ENCODE data around the gene PKNOX2.

PKNOX2 gene

DNA sequence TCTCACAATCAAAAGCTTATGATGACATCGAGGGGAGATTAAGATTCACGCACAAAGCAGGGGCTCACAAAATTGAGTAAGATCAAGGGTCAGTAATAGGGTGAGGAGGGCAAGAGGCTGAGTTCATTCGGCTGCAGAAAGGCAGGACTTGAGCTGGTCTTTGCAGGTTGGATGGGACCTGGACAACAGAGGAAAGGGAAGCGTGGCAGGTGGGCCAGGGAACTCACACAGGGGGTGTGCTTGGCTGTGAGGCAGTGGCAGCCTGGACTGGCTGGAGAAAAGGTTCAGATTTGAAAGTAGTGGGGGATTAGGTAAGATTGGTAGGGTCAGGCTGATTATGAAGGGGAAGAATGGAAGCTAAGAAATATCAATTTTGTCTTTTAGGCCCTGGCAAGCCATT is 161.6 kb downstream of the PKNOX2 start:
- H3K4me3 ChIP-seq (ENCODE audit: low read depth, low read length), result no peak overlapping the region
- no peak overlapping the region for H2AFZ ChIP-seq (ENCODE audit: low read length, unreplicated experiment)

GRCh38 chr11:125327518-125328224 is 163.1 kb downstream of the PKNOX2 start:
- Histone ChIP-seq H3K27me3 (ENCODE audit: insufficient read depth, low read length) (peaks cover 76% of the 10 kb centered on the region), H3K36me3 (ENCODE audit: insufficient read depth, low read length) (no peaks in the 10 kb centered on the region), H3K4me1 (ENCODE audit: control insufficient read depth, insufficient read depth, low read length, unreplicated experiment) (no peaks in the 10 kb centered on the region), H3K27ac (ENCODE audit: low read depth, low read length) (no peak overlapping the region), H2AFZ (ENCODE audit: low read length, unreplicated experiment) (no peak overlapping the region), H3K4me3 (ENCODE audit: low read depth, low read length) (no peak overlapping the region), H3K79me2 (ENCODE audit: control insufficient read depth, insufficient read depth, low read length, unreplicated experiment) (no peaks in the 10 kb centered on the region)

More for the DNA sequence above, 161.6 kb downstream of the PKNOX2 start:
- Histone ChIP-seq H3K4me1 (ENCODE audit: control insufficient read depth, insufficient read depth, low read length, unreplicated experiment) (no peaks in the 10 kb centered on the region), H3K27me3 (ENCODE audit: insufficient read depth, low read length) (peaks cover 91% of the 10 kb centered on the region), H3K79me2 (ENCODE audit: control insufficient read depth, insufficient read depth, low read length, unreplicated experiment) (no peaks in the 10 kb centered on the region), H3K27ac (ENCODE audit: low read depth, low read length) (no peak overlapping the region), H3K36me3 (ENCODE audit: insufficient read depth, low read length) (no peaks in the 10 kb centered on the region)

DNA sequence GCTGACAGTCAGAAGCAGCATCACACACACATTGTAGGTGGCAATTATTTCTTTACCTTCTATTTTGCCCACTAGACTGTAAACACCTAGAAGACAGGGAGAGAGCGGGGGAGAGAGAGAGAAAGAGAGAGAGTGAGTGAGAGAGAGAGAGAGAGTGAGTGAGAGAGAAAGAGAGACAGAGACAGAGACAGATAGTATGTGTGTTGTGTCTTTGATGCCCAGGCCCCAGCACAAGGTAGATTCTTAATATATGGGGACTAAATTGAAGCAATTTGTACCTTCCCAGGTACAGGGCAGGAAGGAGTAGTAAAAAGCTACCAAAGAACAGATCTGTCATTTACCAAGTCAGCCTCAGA is 163.7 kb downstream of the PKNOX2 start:
- H3K4me3 ChIP-seq (ENCODE audit: low read depth, low read length), result no peak overlapping the region
- H3K36me3 ChIP-seq (ENCODE audit: insufficient read depth, low read length), result no peaks in the 10 kb centered on the region
- H3K4me1 ChIP-seq (ENCODE audit: control insufficient read depth, insufficient read depth, low read length, unreplicated experiment), result no peaks in the 10 kb centered on the region
- H3K27ac ChIP-seq (ENCODE audit: low read depth, low read length), result no peak overlapping the region
- H3K27me3 ChIP-seq (ENCODE audit: insufficient read depth, low read length), result peaks cover 70% of the 10 kb centered on the region
- no peak overlapping the region for H2AFZ ChIP-seq (ENCODE audit: low read length, unreplicated experiment)
- no peaks in the 10 kb centered on the region for H3K79me2 ChIP-seq (ENCODE audit: control insufficient read depth, insufficient read depth, low read length, unreplicated experiment)

GRCh38 chr11:125329786-125330185 is 165.2 kb downstream of the PKNOX2 start:
- no peaks in the 10 kb centered on the region for H3K4me1 ChIP-seq (ENCODE audit: control insufficient read depth, insufficient read depth, low read length, unreplicated experiment)
- H3K79me2 ChIP-seq (ENCODE audit: control insufficient read depth, insufficient read depth, low read length, unreplicated experiment), result no peaks in the 10 kb centered on the region
- peaks cover 55% of the 10 kb centered on the region for H3K27me3 ChIP-seq (ENCODE audit: insufficient read depth, low read length)
- H3K36me3 ChIP-seq (ENCODE audit: insufficient read depth, low read length), result no peaks in the 10 kb centered on the region
- H2AFZ ChIP-seq (ENCODE audit: low read length, unreplicated experiment), result no peak overlapping the region
- H3K4me3 ChIP-seq (ENCODE audit: low read depth, low read length), result no peak overlapping the region
- H3K27ac ChIP-seq (ENCODE audit: low read depth, low read length), result no peak overlapping the region

- H3K27me3 ChIP-seq (ENCODE audit: insufficient read depth, low read length), result peaks cover 46% of the 10 kb centered on the region
- H3K79me2 ChIP-seq (ENCODE audit: control insufficient read depth, insufficient read depth, low read length, unreplicated experiment), result no peaks in the 10 kb centered on the region
- H3K4me1 ChIP-seq (ENCODE audit: control insufficient read depth, insufficient read depth, low read length, unreplicated experiment), result no peaks in the 10 kb centered on the region
- H3K27ac ChIP-seq (ENCODE audit: low read depth, low read length), result no peak overlapping the region
- no peaks in the 10 kb centered on the region for H3K36me3 ChIP-seq (ENCODE audit: insufficient read depth, low read length)
- no peak overlapping the region for H2AFZ ChIP-seq (ENCODE audit: low read length, unreplicated experiment)
- H3K4me3 ChIP-seq (ENCODE audit: low read depth, low read length), result no peak overlapping the region
These were observed 166.1 kb downstream of the PKNOX2 start for GRCh38 chr11:125330462-125331325.

DNA sequence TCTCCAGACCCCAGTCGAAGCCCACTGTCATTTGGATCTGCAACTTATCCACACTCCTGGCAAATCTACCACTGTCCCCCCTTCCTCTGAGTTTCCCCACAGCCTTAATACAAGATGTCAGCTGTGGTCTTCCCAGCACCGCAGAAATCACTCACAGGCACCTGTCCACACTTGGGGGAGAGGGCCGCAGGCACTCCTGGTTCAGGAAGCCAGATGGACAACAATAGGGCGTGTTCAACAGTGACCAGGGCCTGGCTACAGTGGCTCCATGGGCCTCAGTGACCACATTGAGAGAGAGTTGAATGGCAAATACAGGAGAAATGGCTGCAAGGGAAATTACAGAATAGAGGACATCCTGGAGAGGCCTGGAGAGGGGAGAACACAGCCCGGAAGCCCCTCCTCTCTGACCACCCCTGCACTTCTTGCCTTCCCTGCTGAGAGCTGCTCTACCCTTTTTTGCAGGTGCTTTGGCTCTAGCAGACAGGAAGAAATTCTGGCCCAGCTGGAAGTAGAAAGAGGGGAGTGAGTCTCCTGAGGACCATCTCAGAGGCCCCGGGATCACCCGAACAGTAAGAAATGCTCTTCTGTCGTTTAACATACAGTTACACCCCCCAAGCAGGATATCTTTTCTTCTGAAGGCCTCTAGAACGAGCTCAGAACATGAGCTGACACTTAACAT is 166.9 kb downstream of the PKNOX2 start:
- Histone ChIP-seq H3K36me3 (ENCODE audit: insufficient read depth, low read length) (no peaks in the 10 kb centered on the region), H3K79me2 (ENCODE audit: control insufficient read depth, insufficient read depth, low read length, unreplicated experiment) (no peaks in the 10 kb centered on the region), H3K27me3 (ENCODE audit: insufficient read depth, low read length) (peaks cover 38% of the 10 kb centered on the region), H3K27ac (ENCODE audit: low read depth, low read length) (no peak overlapping the region), H3K4me1 (ENCODE audit: control insufficient read depth, insufficient read depth, low read length, unreplicated experiment) (no peaks in the 10 kb centered on the region), H3K4me3 (ENCODE audit: low read depth, low read length) (no peak overlapping the region), H2AFZ (ENCODE audit: low read length, unreplicated experiment) (no peak overlapping the region)

GRCh38 chr11:125332821-125333220 is 168.3 kb downstream of the PKNOX2 start:
- Histone ChIP-seq H3K4me3 (ENCODE audit: low read depth, low read length) (no peak overlapping the region), H3K36me3 (ENCODE audit: insufficient read depth, low read length) (no peaks in the 10 kb centered on the region), H3K4me1 (ENCODE audit: control insufficient read depth, insufficient read depth, low read length, unreplicated experiment) (no peaks in the 10 kb centered on the region), H3K27me3 (ENCODE audit: insufficient read depth, low read length) (peaks cover 30% of the 10 kb centered on the region), H2AFZ (ENCODE audit: low read length, unreplicated experiment) (no peak overlapping the region), H3K79me2 (ENCODE audit: control insufficient read depth, insufficient read depth, low read length, unreplicated experiment) (no peaks in the 10 kb centered on the region), H3K27ac (ENCODE audit: low read depth, low read length) (no peak overlapping the region)

- H3K36me3 ChIP-seq (ENCODE audit: insufficient read depth, low read length), result no peaks in the 10 kb centered on the region
- H3K27ac ChIP-seq (ENCODE audit: low read depth, low read length), result no peak overlapping the region
- no peaks in the 10 kb centered on the region for H3K79me2 ChIP-seq (ENCODE audit: control insufficient read depth, insufficient read depth, low read length, unreplicated experiment)
- no peak overlapping the region for H3K4me3 ChIP-seq (ENCODE audit: low read depth, low read length)
- no peak overlapping the region for H2AFZ ChIP-seq (ENCODE audit: low read length, unreplicated experiment)
- peaks cover 30% of the 10 kb centered on the region for H3K27me3 ChIP-seq (ENCODE audit: insufficient read depth, low read length)
- H3K4me1 ChIP-seq (ENCODE audit: control insufficient read depth, insufficient read depth, low read length, unreplicated experiment), result no peaks in the 10 kb centered on the region
These were observed 169.0 kb downstream of the PKNOX2 start for GRCh38 chr11:125333354-125334073.

- H3K27ac ChIP-seq (ENCODE audit: low read depth, low read length), result no peak overlapping the region
- H3K79me2 ChIP-seq (ENCODE audit: control insufficient read depth, insufficient read depth, low read length, unreplicated experiment), result no peaks in the 10 kb centered on the region
These were observed 170.6 kb downstream of the PKNOX2 start for GRCh38 chr11:125335106-125335505.

More at GRCh38 chr11:125335106-125335505, 170.6 kb downstream of the PKNOX2 start:
- no peak overlapping the region for H2AFZ ChIP-seq (ENCODE audit: low read length, unreplicated experiment)
- H3K4me3 ChIP-seq (ENCODE audit: low read depth, low read length), result no peak overlapping the region
- no peaks in the 10 kb centered on the region for H3K4me1 ChIP-seq (ENCODE audit: control insufficient read depth, insufficient read depth, low read length, unreplicated experiment)
- H3K27me3 ChIP-seq (ENCODE audit: insufficient read depth, low read length), result peaks cover 27% of the 10 kb centered on the region
- H3K36me3 ChIP-seq (ENCODE audit: insufficient read depth, low read length), result no peaks in the 10 kb centered on the region

All from ACC112 (cell line).